ENCODE measurements around the gene TBC1D5.

DNA sequence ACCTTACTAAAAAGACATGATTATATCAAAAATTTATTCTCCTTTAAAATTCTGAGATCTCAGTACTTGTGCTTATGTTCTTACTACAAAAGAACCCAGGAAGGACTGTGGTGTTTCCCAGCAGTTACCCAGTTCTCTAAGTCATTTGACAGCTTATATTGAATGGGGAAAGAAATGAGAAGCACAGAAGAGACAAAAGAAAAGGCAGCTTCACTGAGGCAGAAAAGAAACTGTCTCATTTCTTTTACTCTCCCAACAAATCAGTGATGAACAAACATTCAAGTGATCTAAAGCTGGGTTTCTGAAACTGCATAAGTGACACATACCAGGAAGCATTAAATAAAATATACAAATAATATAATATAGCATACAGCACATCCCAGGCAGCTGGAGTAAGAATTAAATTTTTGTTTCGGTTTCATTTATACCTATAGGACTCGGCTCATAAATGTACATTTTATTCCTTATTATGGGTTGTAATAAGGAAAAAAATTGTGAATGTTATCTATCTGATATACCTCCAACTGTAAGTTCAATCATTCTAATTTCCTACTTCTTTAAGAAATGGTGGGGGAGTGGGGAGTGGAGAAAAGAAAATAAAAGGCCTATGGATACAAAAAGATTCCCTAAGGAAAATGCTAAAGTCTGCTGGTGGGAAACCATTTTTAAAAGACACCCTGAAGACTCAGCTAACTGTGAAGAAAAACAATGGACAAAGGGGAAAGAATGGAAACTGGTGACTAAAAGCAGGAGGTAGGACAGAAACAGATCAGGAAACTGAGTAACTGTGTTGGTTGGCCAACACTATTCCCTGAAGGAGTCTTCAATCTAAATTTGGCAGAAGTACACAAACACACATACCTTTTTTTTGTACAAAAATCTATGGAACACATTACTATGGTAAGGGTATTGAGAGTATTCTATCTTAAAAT, 156.8 kb downstream of the TBC1D5 start:
- TF ChIP-seq CTCF (conservative IDR thresholded peaks at IDR 0.05; ENCODE audit: low read depth, low read length) (no peak), POLR2A (IDR thresholded peaks at IDR 0.05; ENCODE audit: low read depth, low read length) (no peak), CEBPB (IDR thresholded peaks at IDR 0.05; ENCODE audit: low read depth, low read length) (no peak), SMC3 (IDR thresholded peaks at IDR 0.05; ENCODE audit: low read depth, low read length) (no peak), BHLHE40 (IDR thresholded peaks at IDR 0.05; ENCODE audit: low read depth, low read length) (no peak), RCOR1 (IDR thresholded peaks at IDR 0.05; ENCODE audit: insufficient replicate concordance, low read length) (no peak), ELK1 (IDR thresholded peaks at IDR 0.05; ENCODE audit: borderline replicate concordance, low read depth, low read length) (no peak), MXI1 (IDR thresholded peaks at IDR 0.05; ENCODE audit: borderline replicate concordance, low read depth, low read length) (no peak), USF2 (IDR thresholded peaks at IDR 0.05; ENCODE audit: low read depth, low read length) (no peak)

Measured in IMR-90 (cell line).